H7 (cell line): Measurements from ENCODE around the gene CFAP74. TPM values are rescaled to one million over a fixed set of nuclear protein-coding genes. Genes with fewer than 3 reads are reported as not detected.
A peak's percentile ranks its signal among the peaks of the same experiment; 100 is the strongest.
"Not testable (repeated sequence)": the region's sequence is repeated elsewhere in the genome, so short reads cannot be mapped to it uniquely, and the experiment has no call there.

ENCODE experiments used
- DNase-seq: peaks from one replicate; pipeline ENCODE4 v3.0.0; 2012
- H3K27me3 ChIP-seq: 2 replicates; pipeline ENCODE4 v1.6.0; 2011; ENCODE audit warnings: mild to moderate bottlenecking, low read length; ENCODE audit not compliant: control insufficient read depth, insufficient read depth
- H3K36me3 ChIP-seq: replicated peaks from 2 replicates; pipeline ENCODE4 v1.5.1; 2011; ENCODE audit warnings: low read length; ENCODE audit not compliant: control insufficient read depth, insufficient read depth
- H3K4me3 ChIP-seq: 2 replicates; pipeline ENCODE4 v1.5.1; 2011; ENCODE audit warnings: low read depth, mild to moderate bottlenecking, control low read depth, low read length, moderate library complexity; ENCODE audit not compliant: insufficient read depth
- total RNA-seq: library from RNA; depleted of rRNA; stranded (reverse); fragments of >200 nt; shearing (Covaris generic); gene quantifications from 2 replicates; pipeline ENCODE4 v1.2.3, GENCODE V29; 2014

Gene CFAP74
- total RNA-seq, 1 experiment from 2014 or later, result not detected

DNA sequence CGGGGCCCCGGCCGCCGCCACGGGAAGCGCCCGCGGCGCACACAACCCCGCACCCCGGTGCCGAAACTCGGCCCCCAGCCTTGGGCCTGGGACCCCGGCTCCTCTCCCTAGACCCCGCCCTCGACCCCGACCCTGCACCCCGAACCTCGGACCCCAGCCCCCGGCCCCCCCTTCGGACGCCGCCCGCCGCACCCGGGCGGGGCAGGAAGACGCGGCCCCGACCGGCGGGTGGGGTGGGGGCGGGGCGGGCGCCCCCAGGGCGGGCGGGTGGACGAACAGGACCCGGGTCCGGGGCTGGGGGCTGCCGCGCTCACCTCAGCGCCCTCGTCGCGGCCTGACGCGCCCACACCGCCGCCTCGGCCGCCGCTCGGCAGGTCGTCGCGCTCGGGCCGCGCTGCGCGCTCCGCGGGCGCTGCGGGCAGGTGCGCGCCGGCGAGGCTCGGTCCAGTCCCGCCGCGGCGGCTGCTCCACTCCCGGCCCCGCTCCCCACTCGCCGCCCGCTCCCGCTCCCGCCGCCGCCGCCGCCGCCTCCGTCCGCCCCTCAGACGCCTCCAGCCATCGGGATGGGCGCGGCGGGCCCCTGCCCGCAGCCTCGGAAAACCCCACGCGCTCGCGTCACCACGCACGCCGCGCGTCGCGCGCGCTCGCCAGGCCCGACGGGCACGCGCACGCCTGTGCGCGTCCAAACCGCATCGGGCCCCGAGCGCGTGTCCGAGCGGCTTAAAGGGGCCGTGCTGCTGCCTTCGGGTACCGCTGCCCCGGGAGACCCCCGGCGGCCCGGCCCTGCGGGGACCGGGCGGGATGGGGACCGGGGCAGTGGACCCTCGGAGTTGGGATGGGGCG lies 112.9 kb downstream of the CFAP74 start, which contains the start of gene GNB1:
Gene GNB1, minus strand, starts transcription at position 582 of the 843 bp plus-strand sequence. CDS start 65,634 bp downstream, outside the sequence.
- H3K36me3 ChIP-seq, result no peaks in the 10 kb centered on the region
- DNase-seq, result peak; percentile 97
- peak within 1 kb of the TSS; percentile 100 for H3K4me3 ChIP-seq
- H3K27me3 ChIP-seq, result no peaks in the 10 kb centered on the region

DNA sequence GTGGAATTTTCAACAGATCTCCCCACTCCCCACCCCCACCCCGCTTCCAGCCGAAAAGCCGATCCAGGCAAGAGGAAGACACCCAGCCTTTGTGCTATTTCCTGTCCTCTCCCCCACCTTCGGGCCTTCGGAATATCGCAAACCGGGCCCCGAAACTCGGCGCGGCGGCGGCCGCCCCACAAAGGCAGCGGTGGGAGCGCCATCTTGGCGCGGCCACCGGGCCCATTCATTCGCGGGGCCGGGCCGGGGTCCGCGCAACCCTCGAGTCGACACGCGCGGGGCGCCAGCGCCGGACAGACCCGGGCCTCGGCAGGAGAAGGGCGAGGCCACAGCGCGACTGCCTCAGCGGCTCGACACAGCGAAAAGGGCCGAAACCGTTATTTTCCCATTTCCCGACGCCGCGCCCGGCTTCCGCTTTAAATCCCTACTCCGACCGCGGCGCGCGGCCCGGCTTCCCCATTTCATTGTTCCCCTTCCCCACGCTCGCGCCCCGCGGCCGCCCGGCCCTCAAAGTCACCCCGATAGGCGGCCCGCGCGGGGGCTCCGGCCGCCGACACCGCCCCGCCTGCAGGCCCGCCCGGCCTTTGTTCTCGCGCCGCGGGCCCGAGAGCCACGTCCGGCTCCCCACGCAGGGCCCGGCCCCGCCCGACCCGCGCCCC lies 113.6 kb downstream of the CFAP74 start:
- peak; percentile 85 for DNase-seq
- Histone ChIP-seq H3K36me3 (no peaks in the 10 kb centered on the region), H3K27me3 (no peaks in the 10 kb centered on the region), H3K4me3 (peak overlapping the region; percentile 100)

DNA sequence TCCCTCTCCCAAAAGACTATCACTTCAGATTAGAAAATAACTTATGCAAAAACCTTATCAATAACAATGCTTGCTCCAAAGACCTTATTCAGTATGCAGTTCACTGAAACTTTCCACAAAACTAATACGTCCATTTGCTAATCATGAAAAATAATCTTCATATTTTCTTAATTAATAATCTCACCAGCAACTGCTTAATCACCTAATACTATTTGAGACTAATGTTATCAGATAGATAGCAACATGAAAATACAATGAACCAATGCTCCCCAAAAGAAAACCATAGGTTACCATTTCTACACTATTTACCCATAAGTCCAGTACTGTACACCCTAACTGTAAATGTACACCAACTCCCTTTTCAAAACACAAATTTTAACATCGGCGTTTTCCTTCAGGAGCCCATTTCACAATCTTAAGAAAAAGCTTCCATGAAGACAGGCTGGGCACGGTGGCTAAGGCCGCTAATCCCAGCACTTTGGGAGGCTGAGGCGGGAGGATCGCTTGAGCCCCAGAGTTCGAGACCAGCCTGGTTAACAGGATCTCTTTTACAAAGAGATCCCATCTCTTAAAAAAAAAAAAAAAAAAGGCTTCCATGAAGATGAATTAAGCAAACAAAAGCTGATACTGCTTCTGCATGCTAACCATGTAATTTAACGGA lies 114.4 kb downstream of the CFAP74 start:
- Histone ChIP-seq H3K4me3 (peak overlapping the region; percentile 100), H3K27me3 (no peaks in the 10 kb centered on the region), H3K36me3 (no peaks in the 10 kb centered on the region)
- no peak for DNase-seq

DNA sequence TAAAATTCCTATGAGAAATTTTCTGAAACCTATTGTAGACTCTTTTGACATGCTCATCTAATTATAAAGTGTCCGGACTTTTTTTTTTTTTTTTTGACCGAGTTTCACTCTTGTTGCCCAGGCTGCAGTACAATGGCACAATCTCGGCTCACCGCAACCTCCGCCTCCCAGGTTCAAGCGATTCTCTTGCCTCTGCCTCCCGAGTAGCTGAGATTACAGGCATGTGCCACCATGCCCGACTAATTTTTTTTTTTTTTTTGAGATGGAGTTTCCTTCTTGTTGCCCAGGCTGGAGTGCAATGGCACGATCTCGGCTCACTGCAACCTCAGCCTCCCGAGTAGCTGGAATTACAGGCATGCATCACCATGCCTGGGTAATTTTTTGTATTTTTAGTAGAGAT lies 119.7 kb downstream of the CFAP74 start:
- H3K36me3 ChIP-seq, H3K4me3 ChIP-seq, DNase-seq, H3K27me3 ChIP-seq: not testable (repeated sequence)

DNA sequence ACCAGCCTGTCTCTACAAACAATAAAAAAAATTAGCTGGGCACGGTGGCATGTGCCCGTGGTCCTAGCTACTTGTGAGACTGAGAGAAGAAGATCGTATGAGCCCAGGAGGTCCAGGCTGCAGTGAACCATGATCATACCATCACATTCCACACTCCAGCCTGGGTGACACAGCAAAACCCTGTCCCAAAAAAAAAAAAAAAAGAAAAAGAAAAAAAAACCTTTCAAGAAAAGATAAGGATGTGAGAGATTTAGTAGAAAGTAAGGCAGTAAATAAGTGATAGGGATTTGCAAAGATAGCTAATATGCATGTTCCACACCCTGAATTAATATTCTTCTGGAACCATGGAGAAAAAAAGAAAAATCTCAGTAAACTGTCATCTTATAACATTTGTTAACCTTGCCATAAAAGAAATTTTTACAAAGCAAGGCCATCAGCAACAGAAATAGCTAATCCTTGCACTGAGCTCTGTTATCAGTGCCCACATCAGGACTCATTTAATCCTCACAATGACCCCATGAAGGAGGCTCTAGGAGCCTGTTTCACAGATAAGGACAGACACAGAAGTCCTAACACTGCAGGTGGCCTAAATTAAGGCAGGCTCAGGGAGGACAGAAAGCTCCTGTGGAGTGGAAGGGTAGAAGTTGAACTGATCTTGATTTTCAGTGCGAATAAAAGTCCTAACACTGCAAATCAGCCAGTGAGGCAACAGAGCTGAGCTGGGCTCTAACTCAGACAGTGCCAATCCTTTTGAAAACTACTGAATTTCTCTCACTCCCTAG lies 120.3 kb downstream of the CFAP74 start:
- Histone ChIP-seq H3K4me3 (no peak overlapping the region), H3K27me3 (no peaks in the 10 kb centered on the region), H3K36me3 (no peaks in the 10 kb centered on the region; the same call in 1 of the 2 replicates)
- no peak for DNase-seq

DNA sequence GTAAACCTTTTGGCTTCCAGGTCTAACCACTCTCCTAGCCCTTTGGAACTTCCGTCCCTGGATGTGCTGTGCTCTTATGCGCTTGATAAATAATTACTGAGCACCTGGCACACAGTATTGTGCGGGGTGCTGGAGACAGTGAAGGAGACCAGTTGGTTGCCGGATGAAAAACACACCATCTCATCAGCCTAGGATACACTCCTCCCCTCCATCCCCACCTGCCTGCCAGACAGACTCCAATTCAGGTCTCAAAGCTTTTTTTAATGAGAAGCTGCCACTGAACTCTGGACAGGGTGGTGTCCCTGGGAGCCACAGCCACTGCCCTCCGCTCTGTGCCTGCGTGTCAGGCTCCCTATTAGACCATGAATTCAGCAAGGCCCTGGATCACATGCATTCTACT lies 121.9 kb downstream of the CFAP74 start:
- no peaks in the 10 kb centered on the region for H3K27me3 ChIP-seq
- no peak for DNase-seq

DNA sequence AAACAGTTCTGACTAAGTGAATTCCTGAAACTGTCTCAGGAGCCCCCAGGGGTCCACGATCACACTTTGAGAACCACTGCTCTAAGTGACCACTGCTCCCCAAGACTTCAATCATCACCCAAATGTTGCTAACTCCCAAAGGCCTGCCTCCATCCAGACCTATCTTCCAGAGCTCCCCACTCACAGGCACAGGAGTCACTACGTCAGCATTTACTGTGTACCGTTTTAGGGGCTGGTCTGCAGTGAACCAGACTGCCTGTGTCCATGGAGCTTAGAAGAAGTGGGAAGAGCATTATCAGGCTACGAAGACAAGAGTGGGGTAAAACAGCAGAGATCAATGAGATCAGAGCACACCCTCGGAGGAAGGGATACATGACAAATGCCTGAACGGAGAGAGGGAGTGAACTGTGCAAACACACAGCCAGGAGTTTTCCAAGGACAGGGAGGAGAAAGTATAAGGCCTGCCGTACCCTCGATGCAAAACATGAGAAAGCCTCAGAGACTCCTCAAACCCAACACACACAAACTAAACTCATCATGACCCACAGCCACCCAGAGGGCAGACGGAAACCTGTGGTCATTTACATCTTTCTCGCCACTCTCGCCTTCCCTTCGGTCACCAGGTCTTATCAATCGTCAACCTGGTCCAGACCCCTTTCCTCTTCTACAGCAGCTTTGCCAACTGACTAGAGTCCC lies 122.8 kb downstream of the CFAP74 start:
- Histone ChIP-seq H3K36me3 (peaks cover 7% of the 10 kb centered on the region), H3K4me3 (no peak overlapping the region), H3K27me3 (no peaks in the 10 kb centered on the region)
- no peak for DNase-seq

More for the DNA sequence above, 121.9 kb downstream of the CFAP74 start:
- Histone ChIP-seq H3K36me3 (no peaks in the 10 kb centered on the region; the same call in 1 of the 2 replicates), H3K4me3 (no peak overlapping the region)

DNA sequence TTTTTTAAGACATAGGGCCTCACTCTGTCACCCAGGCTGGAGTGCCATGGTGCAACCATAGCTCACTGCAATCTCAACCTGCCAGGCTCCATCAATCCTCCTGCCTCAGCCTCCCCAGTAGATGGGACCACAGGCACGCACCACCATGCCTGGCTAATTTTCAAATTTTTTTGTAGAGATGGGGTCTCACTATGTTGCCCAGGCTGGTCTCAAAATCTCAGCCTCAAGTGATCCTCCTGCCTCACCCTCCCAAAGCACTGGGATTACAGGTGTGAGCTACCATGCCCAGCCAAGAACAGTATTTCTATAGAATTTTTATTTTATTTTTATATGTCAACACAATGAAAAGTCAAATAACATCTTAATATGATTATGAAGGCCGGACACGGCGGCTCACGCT lies 123.6 kb downstream of the CFAP74 start:
- Histone ChIP-seq H3K4me3 (no peak overlapping the region), H3K36me3 (peaks cover 10% of the 10 kb centered on the region), H3K27me3 (no peaks in the 10 kb centered on the region)
- DNase-seq, result no peak

DNA sequence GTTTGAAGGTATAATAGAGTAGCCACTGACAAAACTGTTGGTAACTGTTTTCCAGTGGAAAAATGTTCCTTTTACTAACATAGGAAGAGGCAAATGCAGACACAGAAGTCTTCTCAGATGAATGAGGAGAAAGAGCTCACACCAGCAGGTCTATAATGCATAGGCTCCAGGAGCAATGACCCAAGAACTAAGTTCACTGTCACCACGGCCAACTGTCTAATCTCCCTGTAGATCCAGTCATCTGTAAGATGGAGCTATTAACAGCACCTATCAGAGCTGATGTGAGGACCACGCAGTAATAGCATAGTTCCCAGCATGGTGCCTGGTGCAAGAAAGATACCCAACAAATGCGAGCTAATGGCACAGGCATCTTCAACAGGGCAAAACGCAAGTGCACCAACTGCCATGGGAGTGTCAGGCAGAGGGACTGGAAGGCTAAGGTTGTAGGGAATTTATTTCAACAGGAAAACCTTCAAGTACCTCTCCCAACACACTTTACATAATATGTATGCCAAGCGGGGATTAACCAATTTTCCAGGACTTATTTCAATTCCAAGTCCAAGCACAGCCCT lies 125.6 kb downstream of the CFAP74 start:
- Histone ChIP-seq H3K27me3 (no peaks in the 10 kb centered on the region), H3K36me3 (peaks cover 12% of the 10 kb centered on the region), H3K4me3 (no peak overlapping the region)
- no peak for DNase-seq

DNA sequence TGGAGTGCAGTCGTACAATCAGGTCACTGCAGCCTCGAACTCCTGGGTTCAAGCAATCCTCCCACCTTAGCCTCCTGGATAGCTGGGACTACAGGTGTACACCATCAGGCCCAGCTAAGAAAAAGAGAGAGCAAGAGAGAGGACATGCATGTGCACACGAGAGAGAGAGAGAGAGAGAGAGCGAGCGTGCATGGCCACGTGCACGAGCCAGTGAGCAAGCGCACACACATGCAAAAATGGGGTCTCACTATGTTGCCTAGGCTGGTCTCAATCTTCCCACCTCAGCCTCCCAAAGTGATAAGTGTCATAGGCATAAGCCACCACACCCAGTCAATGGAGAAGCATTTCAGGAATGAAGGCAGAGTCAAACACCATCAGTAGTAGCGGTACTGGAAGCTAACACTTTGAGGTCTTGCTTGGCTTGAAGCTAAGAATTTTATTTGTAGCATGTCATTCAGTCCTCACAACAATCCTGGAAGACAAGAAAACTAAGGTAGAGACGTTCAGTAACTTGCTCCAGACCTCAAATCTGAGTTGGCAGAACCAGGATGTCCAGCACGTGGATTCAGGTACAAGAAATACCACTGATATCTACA lies 127.2 kb downstream of the CFAP74 start:
- DNase-seq, result no peak
- no peak overlapping the region for H3K4me3 ChIP-seq
- no peaks in the 10 kb centered on the region for H3K27me3 ChIP-seq
- peaks cover 12% of the 10 kb centered on the region for H3K36me3 ChIP-seq

DNA sequence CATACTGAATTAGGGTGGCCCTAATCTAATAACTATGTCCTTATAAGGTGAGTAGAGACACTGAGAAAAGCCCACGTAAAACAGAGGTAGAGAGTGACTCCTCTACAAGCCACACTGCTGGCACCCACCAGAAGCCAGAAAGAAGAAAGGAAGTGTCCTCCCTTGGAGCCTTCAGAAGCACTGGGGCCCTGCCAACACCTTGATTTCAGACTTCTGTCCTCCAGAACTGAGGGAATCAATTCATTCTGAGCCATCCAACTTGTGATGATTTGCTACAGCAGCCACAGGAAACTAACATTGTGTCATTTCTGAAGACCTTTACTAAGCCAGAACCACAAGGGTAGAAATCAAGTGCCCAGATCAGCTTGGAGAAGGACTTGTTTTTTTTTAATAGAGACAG lies 127.7 kb downstream of the CFAP74 start:
- peaks cover 12% of the 10 kb centered on the region for H3K36me3 ChIP-seq
- no peak for DNase-seq

DNA sequence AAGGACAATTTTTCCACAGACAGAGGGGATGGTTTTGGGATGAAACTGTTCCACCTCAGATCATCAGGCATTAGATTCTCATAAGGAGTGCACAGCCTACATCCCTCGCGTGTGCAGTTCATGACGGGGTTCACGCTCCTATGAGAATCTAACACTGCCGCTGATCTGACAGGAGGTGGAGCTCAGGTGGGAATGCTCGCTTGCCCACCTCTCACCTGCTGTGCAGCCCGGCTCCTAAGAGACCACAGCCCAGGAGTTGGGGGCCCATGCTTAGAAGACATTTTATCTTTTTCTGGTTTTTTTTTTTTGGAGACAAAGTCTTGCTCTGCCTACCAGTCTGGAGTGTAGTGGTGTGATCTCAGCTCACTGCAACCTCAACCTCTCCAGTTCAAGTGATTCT lies 128.7 kb downstream of the CFAP74 start:
- H3K27me3 ChIP-seq, result no peaks in the 10 kb centered on the region
- DNase-seq, result no peak
- H3K36me3 ChIP-seq, result peaks cover 12% of the 10 kb centered on the region
- H3K4me3 ChIP-seq, result no peak overlapping the region

More for the DNA sequence above, 127.7 kb downstream of the CFAP74 start:
- Histone ChIP-seq H3K4me3 (no peak overlapping the region), H3K27me3 (no peaks in the 10 kb centered on the region)

DNA sequence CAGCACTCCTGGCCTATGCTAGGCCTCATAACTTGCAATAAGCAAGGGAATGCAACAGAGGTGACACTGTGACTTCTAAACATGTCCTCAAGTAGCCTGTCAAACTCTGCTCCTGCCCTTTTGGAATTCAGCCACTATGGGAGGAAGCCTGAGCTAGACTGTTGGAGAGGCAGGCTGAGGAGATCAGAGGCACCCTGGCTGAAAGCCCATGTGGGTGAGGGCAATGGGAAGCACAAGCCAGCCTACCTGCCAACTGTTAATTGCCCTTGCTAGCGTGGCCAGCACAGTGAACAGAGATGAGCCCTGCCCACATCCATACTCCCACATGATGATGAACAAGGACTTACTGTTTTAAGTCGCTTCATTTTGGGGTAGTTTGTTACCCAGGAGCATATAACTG lies 130.4 kb downstream of the CFAP74 start:
- Histone ChIP-seq H3K27me3 (no peaks in the 10 kb centered on the region), H3K4me3 (no peak overlapping the region), H3K36me3 (peaks cover 12% of the 10 kb centered on the region)
- DNase-seq, result no peak
